Cardiac septum (tissue), 1 donor: ENCODE results near the gene EHBP1L1. TPM values are rescaled to one million over a fixed set of nuclear protein-coding genes. Genes with fewer than 3 reads are reported as not detected.

Source experiments
- DNase-seq: peaks from one replicate; pipeline ENCODE4 v3.0.0-alpha.2; 2020; ENCODE audit warnings: low spot score
- intact Hi-C: fragments of 100-400 bp; cut with DNase I; formaldehyde crosslinking; loops from one replicate; pipeline ENCODE4 v1.14.0; 2022
- long read RNA-seq: library from polyadenylated mRNA; unstranded; transcript quantifications from one replicate; pipeline ENCODE4 v2.0.0, GENCODE V29; 2021
- total RNA-seq: library from RNA; stranded (reverse); fragmentation: NEBNext Ultra II Directional; extraction: Animal tissue kit (Norgen Biotek cat#: 25700); gene quantifications from one replicate; pipeline ENCODE4 v1.2.1, GENCODE V29; 2021
- donor health status: DM: no; HTN: no; CAD: no.

EHBP1L1 gene
- 174 TPM for total RNA-seq
- long read RNA-seq, partial matches to known transcripts, result 86 of 126 reads
- long read RNA-seq, other reads (novel, unspliced or antisense), result 35 of 126 reads

DNA sequence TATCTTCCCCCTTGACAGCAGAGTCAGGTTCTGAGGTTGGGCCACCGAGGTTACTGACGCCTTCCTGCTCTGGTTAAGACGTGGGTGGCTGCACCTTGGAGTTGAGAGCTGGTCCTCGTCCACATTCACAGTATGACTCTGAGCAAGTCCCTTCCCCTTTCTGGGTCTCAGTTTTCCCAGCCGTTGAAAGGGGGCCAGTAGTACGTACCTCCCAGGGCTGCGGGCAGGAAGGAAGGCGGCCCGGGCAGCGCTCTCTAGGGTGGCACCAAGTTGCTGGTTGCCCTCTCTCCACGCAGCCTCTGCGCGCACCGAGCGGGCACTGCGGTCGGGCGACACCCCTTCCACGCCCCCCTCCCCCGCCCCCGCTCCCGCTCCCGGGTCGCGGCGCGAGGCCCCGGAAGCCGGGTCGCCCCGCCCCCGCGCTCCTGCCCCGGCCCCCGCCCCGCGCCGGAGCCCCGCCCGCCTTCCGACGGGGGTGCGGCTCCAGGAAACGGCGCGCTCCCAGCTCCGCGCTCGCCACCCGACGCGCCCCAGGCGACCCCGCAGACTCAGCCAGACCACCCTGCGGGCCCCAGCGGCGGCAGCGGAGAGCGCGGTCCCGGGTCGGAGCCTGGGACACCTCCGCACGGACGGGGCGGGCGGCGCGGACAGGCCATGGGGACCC is at the start of gene EHBP1L1:
TSS of gene EHBP1L1 (plus strand) at position 486 of the 664 bp plus-strand sequence. CDS start 250 bp downstream, outside the sequence.
- intact Hi-C loops, result loop anchor here (1.0 to 2.0 kb wide), 2 partner anchors 13 to 40 kb away; partner anchors contain the start of gene PCNX3
- peak; percentile 91 for DNase-seq

- DNase-seq, result no peak
- intact Hi-C loops, result no loop called here
These were observed 49.1 kb upstream of the EHBP1L1 start for GRCh38 chr11:65526744-65527143.

DNA sequence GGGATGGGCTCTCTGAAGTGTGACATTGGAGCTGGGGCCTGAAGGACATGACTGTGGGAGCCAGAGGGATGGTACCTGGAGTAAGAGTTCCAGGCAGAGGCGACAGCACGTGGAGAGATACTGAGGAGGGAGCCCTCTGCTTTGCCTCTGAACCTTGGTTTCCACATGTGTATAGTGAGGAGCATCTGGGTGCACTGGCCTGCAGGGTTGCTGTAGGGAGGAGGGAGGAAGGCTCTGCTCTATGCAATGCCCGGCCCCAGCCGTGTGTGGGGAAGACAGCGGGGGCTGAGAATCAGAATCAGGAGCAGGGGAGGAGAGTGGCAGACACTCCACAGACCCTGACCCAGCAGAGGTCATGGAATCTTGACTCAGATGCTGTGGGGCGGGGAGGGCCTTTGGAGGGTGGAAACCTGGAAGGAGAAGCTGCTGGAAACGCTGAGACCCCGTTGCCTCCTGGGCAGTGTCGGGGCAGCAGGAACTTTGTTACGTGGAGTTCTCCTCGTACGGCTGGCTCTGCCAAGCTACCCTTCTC is 47.0 kb upstream of the EHBP1L1 start:
- intact Hi-C loops, result no loop called here
- no peak for DNase-seq

DNA sequence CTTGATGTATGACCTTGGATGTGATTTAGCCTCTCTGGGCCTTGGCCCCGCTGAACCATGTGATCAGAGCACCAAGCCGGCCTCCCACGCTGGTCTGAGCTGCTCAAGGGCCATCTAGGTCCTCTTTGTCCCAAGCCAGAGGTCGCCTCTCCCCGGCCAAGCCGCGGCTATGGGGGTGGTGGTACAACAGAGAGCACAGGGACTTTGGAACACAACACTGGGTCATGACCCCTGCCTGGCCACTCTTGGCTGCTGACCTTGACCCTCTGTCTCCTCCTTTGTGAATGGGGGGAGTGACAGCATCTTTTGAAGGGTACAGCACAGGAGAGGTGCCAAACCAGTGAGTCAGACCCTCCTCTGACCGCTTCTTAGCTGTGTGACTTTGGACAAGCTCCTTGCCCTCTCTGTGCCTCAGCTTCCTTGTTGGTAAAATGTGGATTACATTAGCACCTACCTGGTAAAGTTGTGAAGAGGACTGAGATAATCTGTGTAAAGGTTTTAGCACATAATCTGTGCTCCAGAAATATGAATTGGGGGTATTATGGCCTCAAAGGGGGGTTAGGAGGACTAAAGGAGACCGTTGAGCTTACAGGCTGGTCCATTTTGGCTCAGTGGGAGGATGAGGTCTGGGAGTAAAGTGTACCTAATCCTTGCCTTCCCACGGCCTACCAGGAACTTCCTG is 46.2 kb upstream of the EHBP1L1 start:
- DNase-seq, result no peak
- intact Hi-C loops, result no loop called here

GRCh38 chr11:65530157-65530496 is 45.7 kb upstream of the EHBP1L1 start:
- no peak for DNase-seq
- intact Hi-C loops, result no loop called here

- intact Hi-C loops, result no loop called here
- no peak for DNase-seq
These were observed 43.3 kb upstream of the EHBP1L1 start for GRCh38 chr11:65532388-65533064.

DNA sequence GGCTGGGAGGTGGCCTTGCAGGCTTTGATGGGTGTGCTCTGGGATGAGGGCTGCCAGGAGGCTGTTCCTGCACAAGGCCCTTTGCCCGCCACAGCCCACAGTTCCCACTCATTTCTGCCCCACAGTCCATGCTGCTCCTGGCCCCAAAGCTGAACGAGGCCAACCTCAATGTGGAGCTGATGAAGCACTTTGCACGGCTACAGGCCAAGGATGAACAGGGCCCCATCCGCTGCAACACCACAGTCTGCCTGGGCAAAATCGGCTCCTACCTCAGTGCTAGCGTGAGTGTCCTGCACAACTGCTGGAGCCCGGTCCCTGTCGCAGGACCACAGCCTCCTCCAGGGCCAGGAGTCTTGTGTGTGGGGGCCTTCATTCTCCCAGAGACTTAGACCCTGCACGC is 40.8 kb upstream of the EHBP1L1 start:
- no peak for DNase-seq
- intact Hi-C loops, result no loop called here

DNA sequence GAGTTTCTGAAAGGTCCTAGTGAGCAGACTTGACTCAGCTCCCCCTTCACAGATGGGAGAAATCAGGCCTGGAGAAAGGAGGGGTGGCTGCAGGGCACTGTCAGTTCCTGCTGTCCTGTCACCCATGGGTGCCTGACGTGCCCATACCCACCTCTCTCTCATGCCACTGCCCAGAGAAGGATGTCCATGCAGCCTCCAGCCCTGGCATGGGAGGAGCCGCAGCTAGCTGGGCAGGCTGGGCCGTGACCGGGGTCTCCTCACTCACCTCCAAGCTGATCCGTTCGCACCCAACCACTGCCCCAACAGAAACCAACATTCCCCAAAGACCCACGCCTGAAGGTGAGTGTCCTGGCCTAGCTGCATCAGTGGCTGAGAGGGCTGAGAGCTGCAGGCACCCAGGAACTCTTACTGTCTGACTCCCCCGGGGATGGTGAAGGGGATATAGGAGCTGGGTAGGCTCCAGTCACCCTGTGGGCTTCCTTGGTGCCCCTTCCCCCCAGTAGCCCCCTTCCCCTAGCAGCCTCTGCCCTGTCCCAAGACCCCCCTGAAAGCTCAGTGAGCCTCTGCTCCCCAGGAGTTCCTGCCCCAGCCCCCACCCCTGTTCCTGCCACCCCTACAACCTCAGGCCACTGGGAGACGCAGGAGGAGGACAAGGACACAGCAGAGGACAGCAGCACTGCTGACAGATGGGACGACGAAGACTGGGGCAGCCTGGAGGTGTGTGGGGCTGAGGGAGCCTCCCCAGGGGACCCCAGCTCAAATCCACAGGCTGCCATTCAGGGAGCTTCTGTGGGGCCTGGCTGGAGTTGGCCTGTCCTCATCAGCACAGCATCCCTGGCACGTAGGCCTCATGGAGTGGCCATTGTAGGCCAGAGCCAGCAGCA is 39.2 kb upstream of the EHBP1L1 start:
- no peak for DNase-seq
- intact Hi-C loops, result no loop called here

DNA sequence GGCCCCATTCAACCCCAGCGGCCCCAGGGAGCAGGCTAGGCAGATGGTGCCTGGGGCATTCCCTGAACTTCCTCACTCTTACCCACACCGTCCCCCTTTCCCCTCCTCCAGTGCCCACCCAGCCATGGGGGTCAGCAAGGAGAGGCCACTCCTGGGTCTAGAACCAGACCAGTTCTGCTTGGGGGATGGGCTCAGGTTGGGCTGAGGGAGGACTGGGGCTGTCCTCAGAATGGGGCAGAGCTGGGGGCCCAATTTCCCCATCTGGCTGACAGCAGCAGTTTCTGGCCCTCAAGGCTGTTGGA is 38.6 kb upstream of the EHBP1L1 start:
- intact Hi-C loops, result no loop called here
- DNase-seq, result no peak

GRCh38 chr11:65537620-65538231 is 38.1 kb upstream of the EHBP1L1 start:
- intact Hi-C loops, result no loop called here
- DNase-seq, result no peak

DNA sequence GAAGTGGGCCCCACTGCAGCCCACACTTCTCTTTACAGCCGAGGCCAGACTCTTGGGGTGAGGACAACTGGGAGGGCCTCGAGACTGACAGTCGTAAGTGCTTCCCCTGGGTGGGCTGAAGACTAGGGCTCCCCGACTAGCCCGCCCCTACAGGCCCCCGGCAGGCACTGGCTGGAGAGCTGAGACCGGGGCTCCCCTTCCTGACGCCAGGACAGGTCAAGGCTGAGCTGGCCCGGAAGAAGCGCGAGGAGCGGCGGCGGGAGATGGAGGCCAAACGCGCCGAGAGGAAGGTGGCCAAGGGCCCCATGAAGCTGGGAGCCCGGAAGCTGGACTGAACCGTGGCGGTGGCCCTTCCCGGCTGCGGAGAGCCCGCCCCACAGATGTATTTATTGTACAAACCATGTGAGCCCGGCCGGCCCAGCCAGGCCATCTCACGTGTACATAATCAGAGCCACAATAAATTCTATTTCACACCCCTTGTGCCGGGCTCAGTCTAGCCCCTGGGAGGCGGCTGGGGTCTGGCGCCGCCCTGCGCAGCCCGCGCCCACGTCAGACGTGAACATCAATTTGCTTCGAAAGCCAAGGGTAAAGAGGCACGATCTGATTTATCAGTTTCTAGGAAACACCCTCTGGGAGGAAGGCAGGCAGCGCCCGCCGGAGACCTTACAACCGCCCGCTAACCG is 37.5 kb upstream of the EHBP1L1 start:
- intact Hi-C loops, result no loop called here
- no peak for DNase-seq

- intact Hi-C loops, result no loop called here
- DNase-seq, result no peak
These were observed 36.7 kb upstream of the EHBP1L1 start for GRCh38 chr11:65538915-65539743.

GRCh38 chr11:65539744-65540289 is 36.0 kb upstream of the EHBP1L1 start:
- no peak for DNase-seq
- intact Hi-C loops, result loop anchor here (2.0 to 5.0 kb wide), 3 partner anchors 17 to 47 kb away; partner anchors contain the start of gene FAM89B

DNA sequence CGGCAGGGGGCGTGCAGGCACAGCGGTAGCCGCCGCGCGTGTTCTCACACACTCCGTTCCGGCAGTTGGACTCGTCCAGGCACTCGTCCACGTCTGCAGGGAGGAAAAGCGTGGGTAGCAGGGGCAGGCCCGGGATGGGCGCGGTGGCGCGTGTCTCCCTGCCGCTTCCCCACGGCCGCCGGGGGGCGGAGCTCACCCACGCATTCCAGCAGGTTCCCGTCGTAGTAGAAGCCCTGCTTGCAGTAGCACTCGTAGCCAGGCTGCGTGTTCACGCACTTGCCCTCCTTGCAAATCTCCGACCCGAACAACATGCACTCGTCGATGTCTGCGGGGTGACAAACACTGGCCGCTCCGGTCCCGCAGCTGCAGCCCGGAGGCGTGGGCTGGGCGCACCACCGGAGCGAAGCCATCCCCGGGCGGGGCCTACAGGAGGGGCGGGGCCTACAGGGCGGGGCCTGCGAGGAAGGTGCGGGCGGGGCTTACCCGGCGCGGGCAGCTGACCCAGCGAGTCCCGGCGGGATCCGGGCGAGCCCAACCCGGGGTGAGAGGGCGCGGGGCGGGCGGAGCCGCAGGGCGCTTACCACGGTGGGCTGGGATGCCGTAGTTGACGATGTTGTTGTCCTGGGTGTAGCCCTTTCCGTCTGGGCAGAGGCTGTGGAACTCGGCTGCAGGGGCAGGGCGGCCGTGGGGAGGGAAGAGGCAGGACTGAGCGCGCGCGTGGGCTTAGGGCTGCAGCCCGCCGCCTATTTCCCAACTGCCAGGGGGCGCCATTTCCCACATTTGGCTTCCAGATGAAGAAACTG is 35.4 kb upstream of the EHBP1L1 start:
- intact Hi-C loops, result loop anchor here (2.0 to 5.0 kb wide), 3 partner anchors 16 to 47 kb away; partner anchors contain the start of gene FAM89B

DNA sequence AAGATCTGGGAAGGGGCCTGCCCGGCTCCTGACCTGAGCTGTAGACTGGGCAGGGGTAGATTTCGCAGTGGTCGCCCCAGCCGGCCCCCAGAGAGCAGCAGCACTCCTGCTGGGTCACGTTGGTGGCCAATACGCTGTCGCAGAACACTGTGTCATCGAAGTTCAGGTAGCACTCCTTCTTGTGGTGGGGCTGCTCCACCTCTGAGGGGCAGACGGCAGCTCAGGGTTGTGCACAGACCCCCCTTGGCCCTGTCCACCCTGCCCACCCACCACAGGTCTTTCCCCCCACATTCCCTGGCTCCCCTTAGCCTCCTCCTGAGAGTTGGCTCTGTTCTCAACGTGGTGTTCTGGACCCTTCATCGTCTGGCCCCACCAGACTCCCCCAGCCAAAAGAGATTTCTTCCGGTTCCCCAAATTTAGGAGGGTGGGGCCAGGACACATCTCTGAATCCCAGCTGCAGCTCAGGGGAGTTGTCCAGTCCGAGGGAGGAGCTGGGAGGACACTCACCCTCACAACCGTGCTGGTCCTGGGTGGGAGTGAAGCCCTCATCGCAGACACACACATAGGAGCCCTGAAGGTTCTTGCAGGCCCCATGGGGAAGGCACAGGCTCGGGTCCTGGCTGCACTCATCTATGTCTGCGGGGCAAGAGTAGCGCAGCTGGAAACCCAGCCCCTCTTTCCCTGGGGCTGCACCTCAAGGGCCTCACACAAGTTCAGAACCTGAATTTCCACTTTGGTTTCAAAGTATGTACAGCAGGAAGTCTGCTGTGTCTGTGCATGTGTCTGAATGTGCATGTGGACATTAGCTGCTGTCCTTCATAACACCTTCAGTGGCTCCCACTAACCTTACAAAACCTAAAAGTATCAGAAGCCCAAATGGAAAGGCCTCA is 34.5 kb upstream of the EHBP1L1 start:
- intact Hi-C loops, result loop anchor here (2.0 to 5.0 kb wide), 3 partner anchors 15 to 46 kb away; partner anchors contain the start of gene FAM89B

More for the DNA sequence above, 35.4 kb upstream of the EHBP1L1 start:
- DNase-seq, result peak; percentile 97

More for the DNA sequence above, 34.5 kb upstream of the EHBP1L1 start:
- DNase-seq, result no peak
